Measurements from ENCODE around the gene U2AF1L4.

The U2AF1L4 gene

DNA sequence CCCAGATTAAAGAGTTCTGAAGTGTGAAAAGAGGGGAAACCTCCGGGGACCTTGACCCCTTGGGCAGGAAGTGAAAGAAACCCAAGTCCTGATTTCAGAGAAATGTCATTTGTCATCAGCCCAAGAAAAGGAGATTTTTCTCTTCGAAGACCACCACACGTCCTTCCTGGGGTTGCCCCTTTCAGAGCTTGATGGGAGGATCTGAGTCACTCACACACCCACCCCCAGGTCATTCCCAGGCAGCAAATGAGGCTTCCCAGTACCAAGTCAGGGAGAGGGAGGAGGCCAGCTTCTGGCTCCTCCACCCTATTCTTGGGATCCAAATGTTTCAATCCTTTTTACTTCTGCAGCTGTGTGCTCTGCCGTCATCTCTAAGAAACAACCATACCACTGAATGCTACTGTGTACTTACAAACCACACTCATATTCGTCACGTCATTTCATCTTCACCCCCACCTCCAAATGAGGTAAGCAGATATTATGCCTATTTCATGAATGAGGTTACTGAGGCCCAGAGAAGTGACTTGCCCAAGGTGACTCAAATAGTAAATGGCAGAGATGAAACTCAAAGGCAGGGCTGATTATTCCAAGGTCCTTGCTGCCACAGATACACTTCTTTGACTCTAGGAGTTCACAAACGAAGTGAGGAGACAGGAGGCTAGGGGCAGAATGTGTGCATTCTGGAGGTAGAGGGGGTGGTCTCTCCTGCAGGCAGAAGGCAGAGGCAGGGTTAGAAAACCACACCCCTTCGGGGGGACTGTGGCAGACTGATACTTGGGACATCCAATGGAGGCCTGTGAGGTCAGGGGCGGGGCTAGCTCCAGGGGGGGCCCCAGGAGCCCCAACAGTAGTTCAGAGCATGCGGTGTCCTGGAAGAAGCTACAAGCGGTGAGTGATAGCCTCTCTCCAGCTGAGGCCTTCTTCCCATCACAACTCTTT, 32.4 kb downstream of the U2AF1L4 start:
- DNase-seq (ENCODE audit: low spot score), result no peak

DNA sequence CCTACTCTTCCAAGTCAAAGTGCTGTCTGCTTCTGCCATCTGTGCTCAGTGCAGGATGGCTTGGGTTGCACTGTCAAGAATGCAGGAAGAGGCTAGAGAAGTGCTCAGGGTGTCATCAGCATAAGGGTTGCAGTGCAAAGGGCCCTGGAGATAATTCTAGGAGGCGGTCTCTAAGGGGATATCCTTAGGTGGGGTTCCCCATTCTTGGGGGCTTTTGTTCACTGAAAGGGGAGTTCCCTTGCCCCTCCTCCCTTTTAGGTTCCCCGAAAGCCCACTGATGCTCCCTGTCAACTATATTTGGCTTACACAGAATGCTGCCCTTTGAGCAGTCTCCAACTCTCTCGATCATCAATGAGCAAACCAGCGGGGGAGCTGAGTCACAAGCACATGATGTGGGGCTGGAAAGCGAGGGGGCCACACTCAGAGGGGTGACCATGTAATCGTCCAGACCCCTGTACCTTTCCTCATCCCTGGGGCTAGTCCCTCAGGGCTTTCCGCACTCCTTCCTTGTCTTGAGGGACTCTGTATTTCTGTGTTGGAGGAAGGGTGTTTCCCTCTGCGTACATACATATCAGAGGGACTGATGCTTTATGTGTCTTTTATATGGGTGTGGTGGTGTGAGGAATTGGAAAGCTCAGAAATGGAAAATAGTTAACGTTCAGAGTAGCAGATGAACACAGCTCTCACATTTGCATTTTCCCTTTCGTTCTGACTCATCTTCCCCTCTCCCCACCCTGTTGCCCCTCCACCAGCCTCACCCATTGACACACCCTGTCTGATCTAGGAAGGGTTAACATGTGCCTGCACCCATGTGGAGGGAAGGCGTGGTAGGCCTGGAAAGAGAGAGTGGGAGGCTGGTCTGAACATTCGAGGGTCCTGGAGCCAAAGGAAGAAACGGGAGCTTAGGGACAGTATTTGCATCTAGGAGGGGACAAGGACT, 34.2 kb downstream of the U2AF1L4 start:
- DNase-seq (ENCODE audit: low spot score), result no peak

DNA sequence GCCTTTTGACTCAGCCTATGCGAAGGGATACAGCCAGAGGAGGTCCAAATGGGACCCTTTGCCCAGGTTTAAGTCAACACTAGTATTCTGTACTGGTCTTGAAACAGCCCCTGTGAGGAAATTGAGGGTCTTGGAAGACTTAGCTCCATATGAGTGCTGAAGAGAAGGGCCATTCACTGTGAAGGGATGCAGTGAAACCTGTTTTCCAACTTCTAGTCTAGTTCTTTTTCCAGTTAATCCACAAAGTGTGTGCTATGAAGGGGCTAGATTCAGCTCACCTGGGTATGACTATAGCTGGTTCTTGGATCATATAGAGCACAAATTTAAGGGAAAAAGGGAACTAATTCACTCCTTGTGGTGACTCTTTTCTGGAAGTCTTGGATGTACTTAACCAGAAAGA, 36.8 kb downstream of the U2AF1L4 start:
- no peak for DNase-seq (ENCODE audit: low spot score)

DNA sequence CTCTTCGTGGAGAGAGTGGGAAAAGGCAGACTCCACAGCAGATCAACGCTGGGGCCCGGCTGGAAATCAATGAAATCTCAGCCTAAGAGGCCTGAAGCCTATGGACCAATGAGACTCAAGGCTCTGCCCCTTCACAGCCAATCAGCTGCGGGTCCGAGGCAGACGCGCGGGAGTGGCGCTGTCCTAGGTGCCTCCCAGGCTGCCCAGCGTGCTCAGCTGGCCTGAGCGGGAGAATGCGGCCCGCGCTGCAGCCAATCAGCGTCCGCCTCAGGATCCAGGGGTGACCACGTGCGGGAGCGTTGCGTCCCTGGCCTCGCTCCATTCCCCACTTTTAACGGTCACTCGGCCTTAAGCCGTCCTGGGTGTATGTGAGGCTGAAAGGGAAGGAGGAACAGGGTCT, 41.0 kb downstream of the U2AF1L4 start, which contains the start of gene ZBTB32:
Gene ZBTB32 (plus strand): TSS at position 341 of the 400 bp plus-strand sequence. CDS start 10,069 bp downstream, outside the sequence.
- peak; percentile 49 for DNase-seq (ENCODE audit: low spot score)

DNA sequence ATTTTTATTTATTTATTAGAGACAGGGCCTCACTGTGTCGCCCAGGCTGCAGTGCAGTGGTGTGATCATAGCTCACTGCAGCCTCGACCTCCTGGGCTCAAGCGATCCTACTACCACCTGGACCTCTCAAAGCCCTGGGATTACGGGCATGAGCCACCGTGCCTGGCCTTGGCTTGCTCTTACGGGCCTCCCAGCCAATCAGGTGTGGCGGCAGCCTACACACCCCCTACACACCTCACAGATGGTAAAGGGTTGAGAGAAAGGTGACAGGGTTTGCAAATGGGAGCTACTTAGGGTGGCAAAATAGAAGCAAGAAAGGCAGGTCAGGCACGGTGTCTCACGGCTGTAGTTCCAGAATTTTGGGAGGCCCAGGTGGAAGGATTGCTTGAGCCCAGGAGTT, 41.9 kb downstream of the U2AF1L4 start:
- no peak for DNase-seq (ENCODE audit: low spot score)

DNA sequence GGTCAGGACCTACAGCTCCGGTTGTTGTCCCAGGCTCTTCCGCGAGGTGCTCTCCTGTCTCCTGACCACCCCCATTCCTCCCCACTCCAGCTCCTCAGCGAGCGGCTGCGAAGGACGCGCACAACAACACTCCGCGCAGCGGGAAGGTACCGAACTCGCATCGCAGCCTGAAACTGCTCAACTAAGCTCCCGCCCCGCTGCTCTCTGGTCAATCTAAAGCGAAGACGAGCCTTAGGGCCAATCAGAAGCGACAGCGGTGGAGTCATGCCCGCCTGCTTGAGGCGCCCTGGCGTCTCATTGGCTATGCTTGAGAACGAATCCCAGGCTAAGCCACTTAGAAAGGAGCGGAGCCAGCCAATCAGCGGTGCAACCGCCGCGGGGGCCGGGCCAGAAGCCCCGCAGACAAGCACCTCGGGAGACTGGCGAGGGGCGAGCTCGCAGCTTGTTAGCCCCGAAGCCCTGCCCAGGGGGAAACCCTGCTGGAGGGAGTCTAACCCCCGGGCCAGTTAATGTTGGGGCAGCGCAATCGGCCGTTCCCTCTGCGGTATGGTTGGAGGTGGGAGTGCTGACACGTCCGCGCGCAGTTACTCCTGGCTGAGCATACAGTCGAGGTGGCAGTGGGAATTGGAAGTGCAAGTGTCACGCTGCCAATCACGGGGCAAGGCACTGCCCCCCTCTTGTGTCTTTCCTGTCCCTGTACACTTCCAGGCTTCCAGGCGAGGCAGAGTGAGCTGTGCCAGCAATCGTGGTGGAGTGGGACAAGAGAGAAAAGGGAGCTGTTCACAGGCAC, 42.8 kb downstream of the U2AF1L4 start:
- peak; percentile 97 for DNase-seq (ENCODE audit: low spot score)

DNA sequence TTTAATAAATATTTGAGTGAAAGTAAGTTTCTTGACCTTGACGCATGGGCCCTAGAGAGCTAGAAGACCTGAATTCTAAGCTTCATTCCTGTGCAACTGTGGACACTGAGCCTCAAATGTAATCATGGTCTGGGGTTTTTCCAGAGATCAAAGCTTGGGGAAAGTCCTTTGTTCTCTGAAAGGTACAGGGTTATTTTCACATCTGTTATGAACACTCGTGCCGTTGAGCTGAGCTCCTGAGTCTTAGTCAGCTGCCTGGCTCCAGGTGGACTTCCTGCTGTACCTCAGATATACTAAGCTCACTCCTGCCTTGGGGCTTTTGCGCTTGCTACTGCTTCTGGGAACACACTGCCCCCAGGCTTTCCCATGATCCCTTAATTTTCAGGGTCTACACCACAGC, 48.4 kb downstream of the U2AF1L4 start:
- no peak for DNase-seq (ENCODE audit: low spot score)

DNA sequence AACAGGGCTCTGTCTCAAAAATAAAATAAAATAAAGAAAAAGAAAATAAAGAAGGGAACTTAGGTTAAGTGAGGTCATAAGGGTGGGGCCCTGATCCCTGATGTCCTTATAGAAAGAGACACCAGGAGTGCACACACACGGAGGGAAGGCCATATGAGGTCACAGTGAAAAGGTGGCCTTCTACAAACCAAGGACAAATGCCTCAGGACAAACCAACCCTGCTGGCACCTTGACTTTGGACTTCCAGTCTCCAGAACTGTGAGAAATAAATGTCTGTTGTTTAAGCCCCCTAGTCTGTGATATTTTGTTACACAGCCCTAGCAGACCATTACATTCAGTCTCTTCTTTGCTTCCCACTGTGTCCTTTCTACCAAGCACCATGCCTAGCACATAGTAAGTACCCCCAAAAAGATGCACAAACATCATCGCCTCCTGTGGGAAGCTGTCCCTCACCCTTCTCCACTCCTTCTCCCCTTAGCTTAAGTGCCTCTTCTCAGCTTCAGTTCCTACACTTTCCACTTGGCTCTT, 49.3 kb downstream of the U2AF1L4 start:
- DNase-seq (ENCODE audit: low spot score), result no peak

DNA sequence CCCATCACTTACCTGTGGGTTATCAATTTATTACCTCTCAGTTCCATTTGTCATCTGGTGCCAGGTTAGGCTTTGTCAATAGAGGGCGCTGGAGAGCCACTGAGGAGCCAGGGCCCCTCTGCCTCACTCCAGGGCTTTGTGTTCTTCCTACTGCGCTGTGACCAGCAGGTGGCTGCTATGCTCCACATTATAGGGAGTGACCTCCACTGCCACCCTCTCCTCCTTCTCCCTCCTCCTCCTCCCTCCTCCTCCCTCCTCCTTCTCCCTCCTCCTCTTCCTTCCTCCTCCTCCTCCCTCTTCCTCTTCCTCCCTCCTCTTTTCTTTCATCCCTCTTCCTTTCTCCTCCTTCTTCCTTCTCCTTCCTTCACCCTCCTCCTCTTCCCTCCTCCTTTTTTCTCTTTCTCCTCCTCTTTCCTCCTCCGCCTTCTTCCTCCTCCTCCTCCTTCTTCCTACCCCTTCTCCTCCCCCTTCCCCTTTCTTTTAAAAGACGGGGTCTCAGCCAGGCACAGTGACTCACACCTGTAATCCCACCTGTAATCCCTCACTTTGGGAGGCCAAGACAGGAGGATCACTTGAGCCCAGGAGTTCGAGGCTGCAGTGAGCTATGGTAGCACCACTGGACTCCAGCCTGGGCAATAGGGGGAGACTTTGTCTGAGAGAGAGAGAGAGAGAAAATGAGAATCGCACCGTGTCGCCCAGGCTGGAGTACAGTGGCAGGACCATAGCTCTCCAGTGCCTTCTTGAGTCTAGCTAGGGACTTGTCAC, 51.2 kb downstream of the U2AF1L4 start:
- DNase-seq (ENCODE audit: low spot score), result peak; percentile 87

DNA sequence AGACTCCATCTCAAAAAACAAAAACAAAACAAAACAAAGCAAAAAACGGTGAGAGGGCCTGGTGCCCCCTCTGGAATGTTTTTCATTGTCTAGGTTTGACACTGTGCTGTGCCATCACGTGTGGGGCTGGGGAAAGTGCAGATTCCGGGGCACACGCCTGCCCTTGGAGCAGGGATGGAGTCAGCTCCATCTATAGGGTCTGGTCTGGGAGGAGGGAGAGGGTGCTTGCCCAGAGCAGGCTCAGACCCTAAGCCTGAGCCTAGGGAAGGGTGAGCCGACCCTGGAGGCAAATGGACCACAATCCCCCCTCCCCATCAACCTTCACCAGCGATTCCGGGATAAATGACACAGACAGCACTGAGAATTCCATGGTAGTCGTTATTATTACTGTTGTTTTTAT, 51.8 kb downstream of the U2AF1L4 start:
- DNase-seq (ENCODE audit: low spot score), result no peak
